H1 (cell line): ENCODE measurements around the gene CCT4. TPM values are rescaled to one million over a fixed set of nuclear protein-coding genes. Genes with fewer than 3 reads are reported as not detected.

ENCODE experiments used
- CTCF ChIA-PET: fragments of 300-600 bp; sonication (Branson Sonifier 250); formaldehyde crosslinking; loops from one replicate; lab custom pipeline; 2021; ENCODE audit not compliant: partially characterized antibody; lab: Charles Lee
- POLR2A ChIA-PET: fragments of 300-600 bp; sonication (Branson Sonifier 250); formaldehyde crosslinking; loops from one replicate; lab custom pipeline; 2021; ENCODE audit warnings: inconsistent platforms; ENCODE audit not compliant: partially characterized antibody; lab: Charles Lee
- DNase-seq, 2 experiments: peaks; one replicate each; pipeline versions ENCODE4 v3.0.0 to v3.0.0-alpha.2; 2010 to 2022; ENCODE audit warnings: low spot score in 2 of 2, low read depth in 1 of 2, mixed read lengths in 1 of 2
- FAIRE-seq: peaks from 2 replicates; lab custom pipeline; 2011; peaks lifted over from hg19 to GRCh38; lab: Jason Lieb, UNC
- H2AFZ ChIP-seq: 2 replicates; pipeline ENCODE4 v1.8.1; 2012; ENCODE audit warnings: low read length, inconsistent platforms
- H2AK5ac ChIP-seq: 2 replicates; pipeline ENCODE4 v1.6.1; 2013; ENCODE audit warnings: low read depth, low read length
- H2BK120ac ChIP-seq: replicated peaks from 2 replicates; pipeline ENCODE3; 2013; ENCODE audit warnings: low read depth, low read length, inconsistent platforms
- H2BK12ac ChIP-seq: 2 replicates; pipeline ENCODE4 v1.6.1; 2013; ENCODE audit warnings: low read depth, low read length
- H2BK15ac ChIP-seq: 2 replicates; pipeline ENCODE4 v1.6.1; 2013; ENCODE audit warnings: low read length
- H2BK20ac ChIP-seq: 2 replicates; pipeline ENCODE4 v1.6.1; 2013; ENCODE audit warnings: low read length
- H2BK5ac ChIP-seq: 2 replicates; pipeline ENCODE4 v1.6.1; 2013; ENCODE audit warnings: low read depth, low read length
- H3K14ac ChIP-seq: 2 replicates; pipeline ENCODE4 v1.6.1; 2013; ENCODE audit warnings: inconsistent platforms; ENCODE audit not compliant: insufficient read length
- H3K18ac ChIP-seq: 2 replicates; pipeline ENCODE4 v1.6.1; 2013; ENCODE audit warnings: low read length; ENCODE audit errors: extremely low read depth
- H3K23ac ChIP-seq: 2 replicates; pipeline ENCODE4 v1.6.1; 2013; ENCODE audit warnings: inconsistent platforms; ENCODE audit not compliant: insufficient read length
- H3K23me2 ChIP-seq: 2 replicates; pipeline ENCODE4 v1.6.1; 2013; ENCODE audit warnings: low read depth, low read length
- H3K27ac ChIP-seq: 2 replicates; pipeline ENCODE4 v1.6.1; 2011; ENCODE audit warnings: low read depth, low read length, inconsistent platforms
- H3K27me3 ChIP-seq, 4 experiments: replicated peaks in 1 of 4; 1 replicate in 1 of 4; 2 replicates in 3 of 4; pipeline versions ENCODE4 v1.6.1 to v1.8.1; 2011 to 2013; ENCODE audit warnings: low read length in 3 of 4, mild to moderate bottlenecking in 3 of 4, inconsistent platforms in 2 of 4, mixed read lengths in 2 of 4, moderate library complexity in 1 of 4; ENCODE audit not compliant: control insufficient read depth in 3 of 4, insufficient read depth in 3 of 4; ENCODE audit errors: extremely low read depth in 1 of 4
- H3K36me3 ChIP-seq, 4 experiments: 2 replicates each; pipeline versions ENCODE4 v1.6.1 to v1.8.1; 2011 to 2013; ENCODE audit warnings: mild to moderate bottlenecking in 4 of 4, low read length in 3 of 4, moderate library complexity in 2 of 4, control low read depth in 1 of 4, inconsistent platforms in 1 of 4; ENCODE audit not compliant: insufficient read depth in 4 of 4, control insufficient read depth in 2 of 4
- H3K4ac ChIP-seq: replicated peaks from 2 replicates; pipeline ENCODE3; 2013; ENCODE audit warnings: low read length, low read depth, mixed read lengths, inconsistent platforms; ENCODE audit not compliant: insufficient read length
- H3K4me1 ChIP-seq, 4 experiments: replicated peaks in 1 of 4; 1 replicate in 1 of 4; 2 replicates in 3 of 4; pipeline versions ENCODE4 v1.6.1 to v1.8.1; 2011 to 2013; ENCODE audit warnings: low read length in 3 of 4, inconsistent platforms in 2 of 4, mixed read lengths in 1 of 4; ENCODE audit not compliant: insufficient read depth in 4 of 4, control insufficient read depth in 3 of 4
- H3K4me2 ChIP-seq, 2 experiments: 2 replicates each; pipeline versions ENCODE4 v1.6.1 to v1.8.1; 2011 to 2013; ENCODE audit warnings: low read depth in 2 of 2, low read length in 2 of 2, control low read depth in 1 of 2, inconsistent platforms in 1 of 2, mild to moderate bottlenecking in 1 of 2; ENCODE audit not compliant: insufficient read depth in 1 of 2
- H3K4me3 ChIP-seq, 4 experiments: fragments of 200-600, 300-600 bp in 1 of 4; sonication (generic), shearing (Covaris generic), sonication (Bioruptor Twin) in 1 of 4; 2 replicates each; pipeline versions ENCODE4 v1.5.1 to v1.8.1; 2011 to 2016; ENCODE audit warnings: low read length in 4 of 4, low read depth in 3 of 4, control low read depth in 2 of 4, inconsistent platforms in 2 of 4, mild to moderate bottlenecking in 2 of 4, mixed read lengths in 1 of 4, moderate library complexity in 1 of 4; ENCODE audit not compliant: insufficient read depth in 2 of 4; ENCODE audit errors: extremely low read depth in 1 of 4
- H3K56ac ChIP-seq: replicated peaks from 2 replicates; pipeline ENCODE3; 2013; ENCODE audit warnings: low read depth, mild to moderate bottlenecking, mixed read lengths, low read length, inconsistent platforms; ENCODE audit not compliant: insufficient read length
- H3K79me1 ChIP-seq: 2 replicates; pipeline ENCODE4 v1.6.1; 2013; ENCODE audit warnings: low read depth, low read length, control low read depth
- H3K79me2 ChIP-seq, 2 experiments: 2 replicates each; pipeline versions ENCODE4 v1.6.1 to v1.8.1; 2012 to 2013; ENCODE audit warnings: low read length in 2 of 2, mild to moderate bottlenecking in 2 of 2, inconsistent platforms in 1 of 2; ENCODE audit not compliant: insufficient read depth in 2 of 2, control insufficient read depth in 1 of 2
- H3K9ac ChIP-seq, 4 experiments: replicated peaks in 1 of 4; 1 replicate in 1 of 4; 2 replicates in 3 of 4; pipeline versions ENCODE4 v1.6.1 to v1.8.1; 2011 to 2013; ENCODE audit warnings: low read depth in 3 of 4, low read length in 3 of 4, control low read depth in 2 of 4, mild to moderate bottlenecking in 2 of 4, moderate library complexity in 2 of 4, inconsistent platforms in 1 of 4; ENCODE audit errors: extremely low read depth in 1 of 4
- H3K9me3 ChIP-seq, 2 experiments: 2 replicates each; pipeline versions ENCODE4 v1.6.1 to v1.8.1; 2012 to 2013; ENCODE audit warnings: mild to moderate bottlenecking in 2 of 2, moderate library complexity in 2 of 2, control low read depth in 1 of 2, inconsistent platforms in 1 of 2, low read depth in 1 of 2, low read length in 1 of 2, mixed read lengths in 1 of 2; ENCODE audit not compliant: insufficient read depth in 2 of 2
- H4K20me1 ChIP-seq, 2 experiments: replicated peaks in 1 of 2; 2 replicates each; pipeline versions ENCODE3 to v1.8.1; 2011 to 2013; ENCODE audit warnings: inconsistent platforms in 2 of 2, low read length in 2 of 2, mild to moderate bottlenecking in 1 of 2; ENCODE audit not compliant: insufficient read depth in 2 of 2, control insufficient read depth in 1 of 2
- H4K5ac ChIP-seq: 2 replicates; pipeline ENCODE4 v1.6.1; 2013; ENCODE audit warnings: low read length, low read depth, mixed read lengths, inconsistent platforms; ENCODE audit not compliant: insufficient read length
- H4K8ac ChIP-seq: 2 replicates; pipeline ENCODE4 v1.8.0; 2013; ENCODE audit warnings: mild to moderate bottlenecking, moderate library complexity, low read length, inconsistent platforms; ENCODE audit not compliant: insufficient read depth; ENCODE audit errors: extremely low read depth
- H4K91ac ChIP-seq: replicated peaks from 2 replicates; pipeline ENCODE3; 2013; ENCODE audit warnings: low read length, mixed read lengths, inconsistent platforms; ENCODE audit not compliant: insufficient read length
- BRCA1 ChIP-seq: IDR thresholded peaks from 2 replicates; pipeline ENCODE4 v1.6.1; 2012; ENCODE audit warnings: low read depth, low read length, improper control_type of control experiment
- CBX8 ChIP-seq: fragments of 300-800, 300-1000 bp; sonication (generic); IDR thresholded peaks from 2 replicates; pipeline ENCODE4 v1.7.1; 2016; ENCODE audit warnings: low read depth, low read length, borderline replicate concordance
- EGR1 ChIP-seq: IDR thresholded peaks from 2 replicates; pipeline ENCODE4 v1.6.1; 2011; ENCODE audit warnings: low read depth, low read length, borderline replicate concordance
- KDM4A ChIP-seq: IDR thresholded peaks from one replicate; pipeline ENCODE4 v1.7.1; 2012; ENCODE audit warnings: low read depth, mild to moderate bottlenecking, moderate library complexity, low read length, inconsistent platforms; ENCODE audit not compliant: severe bottlenecking
- NRF1 ChIP-seq: IDR thresholded peaks from 2 replicates; pipeline ENCODE4 v1.6.1; 2011; ENCODE audit warnings: mild to moderate bottlenecking, low read depth, low read length, improper control_type of control experiment
- SP1 ChIP-seq: IDR thresholded peaks from 2 replicates; pipeline ENCODE4 v1.6.1; 2011; ENCODE audit warnings: low read depth, low read length
- SP4 ChIP-seq: IDR thresholded peaks from 2 replicates; pipeline ENCODE4 v1.6.1; 2012; ENCODE audit warnings: low read length, inconsistent platforms
- TAF1 ChIP-seq: IDR thresholded peaks from 2 replicates; pipeline ENCODE4 v1.6.1; 2011; ENCODE audit warnings: mild to moderate bottlenecking, low read depth, low read length
- ZNF274 ChIP-seq: IDR thresholded peaks from 2 replicates; pipeline ENCODE4 v1.7.0; 2012; ENCODE audit warnings: low read length, borderline replicate concordance; ENCODE audit errors: extremely low read depth
- WGBS, 2 experiments: shearing (Covaris generic) in 1 of 2; methylation state at CpG; one replicate each; pipeline versions ENCODE4 v1.1.6 to v1.1.7; 2013 to 2015; ENCODE audit warnings: low lambda C conversion rate in 2 of 2, mixed read lengths in 2 of 2, inconsistent platforms in 1 of 2, low coverage in 1 of 2, missing lambda C conversion rate in 1 of 2; ENCODE audit not compliant: insufficient replicate concordance in 2 of 2, insufficient coverage in 1 of 2, insufficient read length in 1 of 2; ENCODE audit errors: extremely low coverage in 1 of 2, missing lambda C conversion rate in 1 of 2; 5-methylcytosine and 5-hydroxymethylcytosine counted together
- polyA plus RNA-seq, 7 experiments: library from polyadenylated mRNA; depleted of rRNA in 3 of 7; stranded (reverse) in 5 of 7; unstranded in 2 of 7; fragments of >200 nt in 5 of 7; fragments of 200-250 nt in 2 of 7; gene quantifications; 1 replicate in 5 of 7; 2 replicates in 1 of 7; 4 replicates in 1 of 7; pipeline versions ENCODE4 v1.2.1 to v1.2.3, GENCODE V29; 2011 to 2013; ENCODE audit warnings: missing spikeins in 2 of 7, mixed read lengths in 2 of 7
- total RNA-seq: library from RNA; stranded (reverse); fragmentation: NEBNext Ultra II Directional; extraction: Animal tissue kit (Norgen Biotek cat#: 25700); gene quantifications from 2 replicates; pipeline ENCODE4 v1.2.1, GENCODE V29; 2021
- TF ChIP-seq, protein P1 (sequence below): IDR thresholded peaks from 2 replicates; pipeline ENCODE4 v1.6.1; 2012; ENCODE audit warnings: inconsistent platforms

CCT4 gene
- total and polyA plus RNA-seq, 2 of the 8 experiments (the other 6 are each of a cell fraction or from before 2014, with no cell fraction given), result 129 to 359 TPM

DNA sequence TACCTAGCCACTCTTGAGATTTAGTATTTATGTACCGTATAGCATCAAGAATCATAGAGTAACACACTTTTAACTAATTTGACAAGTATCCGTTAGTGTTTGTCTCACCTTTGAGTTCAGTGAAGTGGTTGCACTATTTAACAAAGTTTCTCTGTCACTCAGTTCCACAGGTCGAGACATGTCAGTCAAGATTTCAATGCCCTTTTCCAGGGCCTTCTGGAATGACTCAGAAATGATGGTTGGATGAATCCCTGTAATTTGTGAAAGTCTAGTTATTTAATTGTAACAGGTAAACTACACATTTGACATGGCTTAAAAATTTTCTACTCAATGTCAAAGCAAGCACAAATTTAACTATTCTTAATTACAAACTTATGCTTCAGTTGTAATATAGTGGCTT lies 9.7 kb downstream of the CCT4 start:
- H3K27ac ChIP-seq, result no peak overlapping the region
- H4K91ac ChIP-seq, result no peak overlapping the region
- POLR2A ChIA-PET, result interaction anchor here (0.8 to 3.3 kb wide), 5 partner anchors 7 to 16 kb away, joined by 4 to 21 read pairs (median 5); no protein-coding TSS in a partner anchor
- H3K4me2 ChIP-seq, result no peak overlapping the region
- no peak overlapping the region for H3K56ac ChIP-seq
- no peaks in the 10 kb centered on the region for H3K27me3 ChIP-seq
- H3K4me3 ChIP-seq, result no peak overlapping the region
- H3K23me2 ChIP-seq, result no peaks in the 10 kb centered on the region
- no peak overlapping the region for H3K23ac ChIP-seq
- H2AFZ ChIP-seq, result no peak overlapping the region
- no peaks in the 10 kb centered on the region for H3K79me1 ChIP-seq
- H3K4ac ChIP-seq, result no peak overlapping the region
- CTCF ChIA-PET, result interaction anchor here (0.6 to 0.7 kb wide), 2 partner anchors 122 to 372 kb away, joined by 3 to 4 read pairs; no protein-coding TSS in a partner anchor
- no peaks in the 10 kb centered on the region for H3K9me3 ChIP-seq
- DNase-seq (no peak), FAIRE-seq (no peak)
- H4K20me1 ChIP-seq, result peaks cover 1% of the 10 kb centered on the region in 2 experiments
- H2AK5ac ChIP-seq, result no peak overlapping the region
- no peak overlapping the region for H2BK15ac ChIP-seq
- H3K79me2 ChIP-seq, result peaks cover 0 to 10% of the 10 kb centered on the region in 2 experiments; a peak in 1 of 4 replicates
- no peak overlapping the region for H2BK20ac ChIP-seq
- no peaks in the 10 kb centered on the region for H3K4me1 ChIP-seq
- H2BK12ac ChIP-seq, result no peak overlapping the region
- no peak overlapping the region for H2BK120ac ChIP-seq
- H4K5ac ChIP-seq, result no peak overlapping the region
- no peak overlapping the region for H3K14ac ChIP-seq
- WGBS, 2 experiments, result 95% methylated on average over 3 of the region's 3 CpGs; no CpG with 5 or more reads in 1 of the 2 experiments
- peaks cover 35 to 99% (median 75%) of the 10 kb centered on the region in 4 experiments for H3K36me3 ChIP-seq
- no peak overlapping the region for H2BK5ac ChIP-seq
- no peak overlapping the region for H3K9ac ChIP-seq
- TF ChIP-seq TAF1 (no peak), SP1 (no peak), EGR1 (no peak), ZNF274 (no peak), CBX8 (no peak), SP4 (no peak), KDM4A (no peak), NRF1 (no peak), BRCA1 (no peak)
- TF ChIP-seq, protein P1, sequence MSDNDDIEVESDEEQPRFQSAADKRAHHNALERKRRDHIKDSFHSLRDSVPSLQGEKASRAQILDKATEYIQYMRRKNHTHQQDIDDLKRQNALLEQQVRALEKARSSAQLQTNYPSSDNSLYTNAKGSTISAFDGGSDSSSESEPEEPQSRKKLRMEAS, result no peak
- TF ChIP-seq, all 59 proteins: peak for 0
- Histone ChIP-seq H3K18ac (no peak overlapping the region), H4K8ac (no peak overlapping the region)
